ENCODE measurements around the gene PTCRA. TPM values are rescaled to one million over a fixed set of nuclear protein-coding genes. Genes with fewer than 3 reads are reported as not detected.
"Not testable (repeated sequence)": the region's sequence is repeated elsewhere in the genome, so short reads cannot be mapped to it uniquely, and the experiment has no call there.

Gene PTCRA
- total RNA-seq, 6 donors from 2014 or later, result 3.3 to 10.7 (median 7.1) TPM; not detected in 2

DNA sequence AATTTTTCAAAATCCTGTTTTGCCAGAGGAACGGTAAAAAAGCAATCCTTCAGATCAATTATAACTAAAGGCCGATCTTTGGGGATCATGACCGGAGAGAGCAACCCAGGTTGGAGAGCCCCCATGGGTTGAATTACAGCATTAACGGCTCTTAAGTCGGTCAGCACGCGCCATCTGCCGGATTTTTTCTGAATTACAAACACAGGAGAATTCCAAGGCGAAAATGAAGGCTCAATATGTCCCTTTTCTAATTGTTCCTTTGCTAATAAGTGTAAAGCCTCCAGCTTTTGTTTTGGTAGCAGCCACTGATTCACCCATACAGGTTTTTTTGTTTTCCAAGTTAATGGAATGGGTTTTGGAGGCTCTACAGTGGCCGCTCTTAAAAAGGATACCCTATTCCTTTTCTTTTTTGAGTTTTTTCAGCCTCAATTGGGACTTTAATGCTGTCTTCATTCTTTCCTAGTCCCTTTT lies 16.9 kb upstream of the PTCRA start:
- 10 to 12% methylated on average over 10 of the region's 10 CpGs for WGBS, 2 donors
- DNase-seq, result peak in 1 of 2 donors; percentile 80

DNA sequence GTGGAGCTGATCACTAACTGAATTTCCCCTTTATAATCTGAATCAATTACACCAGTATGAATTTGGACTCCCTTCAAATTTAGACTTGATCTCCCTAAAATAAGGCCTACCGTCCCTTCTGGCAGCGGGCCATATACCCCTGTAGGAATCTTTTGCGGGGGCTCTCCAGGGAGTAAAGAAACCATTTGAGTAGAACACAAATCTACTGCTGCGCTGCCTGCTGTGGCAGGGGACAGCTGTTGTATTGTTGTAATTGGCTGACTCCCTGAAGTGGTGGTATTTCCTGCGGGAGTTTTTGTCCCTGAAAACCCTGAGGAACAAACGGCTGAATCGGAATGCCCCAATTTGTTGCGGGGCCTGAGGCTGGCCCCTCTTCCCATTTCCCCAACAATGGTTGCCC lies 16.0 kb upstream of the PTCRA start:
- WGBS, 2 donors, result 57 to 77% methylated on average over 8 of the region's 8 CpGs
- Histone ChIP-seq H3K36me3 (no peaks in the 10 kb centered on the region), H3K4me1 (peaks cover 0 to 18% (median 5%) of the 10 kb centered on the region in 4 donors), H3K4me3 (no peak overlapping the region), H3K9me3 (no peaks in the 10 kb centered on the region), H3K27me3 (no peaks in the 10 kb centered on the region), H3K27ac (no peak overlapping the region)
- TF ChIP-seq, protein P1, sequence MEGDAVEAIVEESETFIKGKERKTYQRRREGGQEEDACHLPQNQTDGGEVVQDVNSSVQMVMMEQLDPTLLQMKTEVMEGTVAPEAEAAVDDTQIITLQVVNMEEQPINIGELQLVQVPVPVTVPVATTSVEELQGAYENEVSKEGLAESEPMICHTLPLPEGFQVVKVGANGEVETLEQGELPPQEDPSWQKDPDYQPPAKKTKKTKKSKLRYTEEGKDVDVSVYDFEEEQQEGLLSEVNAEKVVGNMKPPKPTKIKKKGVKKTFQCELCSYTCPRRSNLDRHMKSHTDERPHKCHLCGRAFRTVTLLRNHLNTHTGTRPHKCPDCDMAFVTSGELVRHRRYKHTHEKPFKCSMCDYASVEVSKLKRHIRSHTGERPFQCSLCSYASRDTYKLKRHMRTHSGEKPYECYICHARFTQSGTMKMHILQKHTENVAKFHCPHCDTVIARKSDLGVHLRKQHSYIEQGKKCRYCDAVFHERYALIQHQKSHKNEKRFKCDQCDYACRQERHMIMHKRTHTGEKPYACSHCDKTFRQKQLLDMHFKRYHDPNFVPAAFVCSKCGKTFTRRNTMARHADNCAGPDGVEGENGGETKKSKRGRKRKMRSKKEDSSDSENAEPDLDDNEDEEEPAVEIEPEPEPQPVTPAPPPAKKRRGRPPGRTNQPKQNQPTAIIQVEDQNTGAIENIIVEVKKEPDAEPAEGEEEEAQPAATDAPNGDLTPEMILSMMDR (IDR thresholded peaks at IDR 0.05), result no peak
- TF ChIP-seq POLR2A (IDR thresholded peaks at IDR 0.05), result no peak
- TF ChIP-seq EP300 (IDR thresholded peaks at IDR 0.05), result no peak
- no peak for TF ChIP-seq POLR2AphosphoS5 (IDR thresholded peaks at IDR 0.05)
- ATAC-seq (ENCODE audit: low FRiP score in 2 of 2) (no peak), DNase-seq (no peak)

More for the DNA sequence above, 16.9 kb upstream of the PTCRA start:
- Histone ChIP-seq H3K4me1 (peaks cover 0 to 18% (median 5%) of the 10 kb centered on the region in 4 donors), H3K4me3 (no peak overlapping the region), H3K9me3 (no peaks in the 10 kb centered on the region), H3K27me3 (no peaks in the 10 kb centered on the region), H3K27ac (no peak overlapping the region), H3K36me3 (no peaks in the 10 kb centered on the region)
- TF ChIP-seq POLR2AphosphoS5 (IDR thresholded peaks at IDR 0.05), result no peak
- no peak for TF ChIP-seq POLR2A (IDR thresholded peaks at IDR 0.05)
- TF ChIP-seq EP300 (IDR thresholded peaks at IDR 0.05), result no peak
- TF ChIP-seq, protein P1 (IDR thresholded peaks at IDR 0.05), result peak; percentile 60 to 94 (median 79)
- no peak for ATAC-seq (ENCODE audit: low FRiP score in 2 of 2)

DNA sequence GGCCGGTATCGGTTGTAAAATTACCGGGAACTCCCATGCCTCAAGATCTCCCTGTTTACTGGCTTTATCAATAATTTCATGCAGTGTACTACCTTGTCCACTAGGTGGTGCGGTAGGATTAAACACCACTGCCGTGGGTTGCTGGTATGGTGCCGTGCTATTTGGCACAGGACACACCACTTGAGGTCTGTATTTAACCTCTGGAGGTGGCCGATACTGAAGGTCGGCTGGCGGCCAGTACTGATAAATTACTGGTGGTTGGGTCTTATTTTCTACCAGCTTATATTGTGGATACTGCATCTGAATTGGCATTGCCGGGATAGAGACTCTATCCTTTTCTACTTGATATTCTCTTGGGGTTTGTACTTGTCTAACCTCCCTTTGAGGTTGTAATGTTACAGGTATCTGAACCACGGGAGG lies 14.3 kb upstream of the PTCRA start:
- peak overlapping the region in 1 of 4 donors; percentile 17 for H3K4me3 ChIP-seq
- ATAC-seq (ENCODE audit: low FRiP score in 2 of 2), result peak; percentile 96 to 97

GRCh38 chr6:42902429-42903263 lies 13.2 kb upstream of the PTCRA start:
- not testable (repeated sequence) for ATAC-seq (ENCODE audit: low FRiP score in 2 of 2); H3K36me3 ChIP-seq; H3K9me3 ChIP-seq; H3K27me3 ChIP-seq; DNase-seq; H3K27ac ChIP-seq
- Histone ChIP-seq H3K4me3 (peak overlapping the region in 2 of 4 donors; percentile 8 to 17), H3K4me1 (peaks cover 0 to 18% (median 5%) of the 10 kb centered on the region in 4 donors)
- WGBS, 2 donors, result 72 to 80% methylated on average over 19 to 22 of the region's 22 CpGs

More for the DNA sequence above, 14.3 kb upstream of the PTCRA start:
- TF ChIP-seq EP300 (IDR thresholded peaks at IDR 0.05), result no peak
- TF ChIP-seq, protein P1 (IDR thresholded peaks at IDR 0.05), result peak; percentile 85 to 93 (median 88)
- TF ChIP-seq POLR2AphosphoS5 (IDR thresholded peaks at IDR 0.05), result no peak
- WGBS, 2 donors, result 3 to 5% methylated on average over 11 of the region's 11 CpGs
- Histone ChIP-seq H3K36me3 (no peaks in the 10 kb centered on the region), H3K27me3 (no peaks in the 10 kb centered on the region), H3K4me1 (peaks cover 0 to 18% (median 5%) of the 10 kb centered on the region in 4 donors), H3K27ac (no peak overlapping the region), H3K9me3 (no peaks in the 10 kb centered on the region)
- peak in 1 of 2 donors; percentile 89 for DNase-seq

DNA sequence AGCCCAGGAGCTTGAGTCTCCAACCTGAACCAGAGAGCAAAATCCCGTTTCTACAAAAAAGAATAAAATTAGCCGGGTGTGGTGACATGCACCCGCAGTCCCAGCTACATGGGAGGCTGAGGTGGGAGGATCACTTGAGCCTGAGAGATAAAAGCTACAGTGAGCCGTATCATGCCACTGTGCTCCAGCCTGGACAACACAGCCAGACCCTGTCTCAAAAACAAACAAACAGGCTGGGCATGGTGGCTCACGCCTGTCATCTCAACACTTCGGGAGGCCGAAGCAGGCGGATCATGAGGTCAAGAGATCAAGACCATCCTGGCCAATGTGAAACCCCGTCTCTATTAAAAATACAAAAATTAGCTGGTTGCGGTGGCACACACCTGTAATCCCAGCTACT lies 11.4 kb upstream of the PTCRA start:
- WGBS, 2 donors, result 96 to 97% methylated on average over 10 of the region's 10 CpGs
- ATAC-seq (ENCODE audit: low FRiP score in 2 of 2), result no peak
- Histone ChIP-seq H3K27ac (no peak overlapping the region), H3K9me3 (no peaks in the 10 kb centered on the region), H3K27me3 (no peaks in the 10 kb centered on the region), H3K36me3 (no peaks in the 10 kb centered on the region), H3K4me3 (no peak overlapping the region), H3K4me1 (peaks cover 0 to 11% (median 3%) of the 10 kb centered on the region in 4 donors)
- DNase-seq, result no peak
- TF ChIP-seq, protein P1 (IDR thresholded peaks at IDR 0.05), result no peak
- no peak for TF ChIP-seq POLR2AphosphoS5 (IDR thresholded peaks at IDR 0.05)
- TF ChIP-seq EP300 (IDR thresholded peaks at IDR 0.05), result no peak
- no peak for TF ChIP-seq POLR2A (IDR thresholded peaks at IDR 0.05)
